ENCODE data around the gene NALF2. TPM values are rescaled to one million over a fixed set of nuclear protein-coding genes. Genes with fewer than 3 reads are reported as not detected.

Gene NALF2
- total RNA-seq, 1 experiment from 2014 or later = 2.3 TPM

DNA sequence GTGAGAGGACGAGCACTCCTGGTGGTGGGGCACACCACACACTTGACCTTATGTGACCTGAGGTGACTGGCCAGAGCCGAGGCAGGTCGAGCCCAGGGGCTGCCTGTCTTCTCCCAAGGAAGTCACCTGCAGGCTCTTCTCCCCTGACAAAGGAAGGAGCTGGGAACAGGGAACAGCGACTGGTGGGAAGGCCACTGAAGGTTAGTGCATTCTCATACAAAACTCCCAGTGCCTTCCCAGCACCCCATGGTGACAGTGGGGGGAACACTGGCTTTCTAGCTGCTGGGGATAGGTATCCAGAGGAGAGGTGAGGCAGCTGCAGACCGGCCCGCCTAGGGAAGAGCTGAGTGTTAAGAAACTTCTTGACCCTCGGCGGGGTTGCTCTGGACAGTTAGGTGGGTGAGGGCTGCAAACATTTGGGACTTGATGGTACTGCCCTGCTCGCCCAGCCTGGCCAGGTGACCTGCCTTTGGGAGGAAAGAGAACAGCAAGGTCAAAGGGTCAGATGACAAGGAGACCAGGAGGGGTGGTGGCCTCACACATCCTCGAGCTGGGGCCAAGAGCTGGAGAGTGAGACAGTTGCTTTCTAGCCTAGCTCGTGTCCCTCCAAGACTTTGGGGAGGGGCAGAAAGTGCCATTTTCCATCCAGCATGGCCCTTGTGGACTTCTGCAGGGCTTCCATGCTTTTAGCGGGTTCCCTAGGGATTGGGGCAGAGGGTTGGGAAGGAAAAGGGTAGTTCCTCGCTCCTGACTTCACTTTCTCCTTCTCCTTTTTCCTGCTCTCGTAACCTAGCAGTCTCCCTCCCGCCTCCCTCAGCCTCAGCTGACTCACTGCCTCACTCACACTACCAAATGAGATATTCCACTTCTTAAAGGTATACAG, 2.7 kb downstream of the NALF2 start:
- Histone ChIP-seq H3K27me3 (replicated peaks; ENCODE audit: insufficient read depth, low read depth, low read length, poor library complexity) (no peaks in the 10 kb centered on the region), H3K36me3 (ENCODE audit: insufficient read depth, low read length, poor library complexity, severe bottlenecking) (no peaks in the 10 kb centered on the region), H3K27ac (ENCODE audit: low read depth, low read length, poor library complexity, severe bottlenecking) (no peak overlapping the region), H3K4me3 (ENCODE audit: low read depth, low read length, poor library complexity, severe bottlenecking) (no peak overlapping the region), H3K9me3 (ENCODE audit: low read depth, low read length, poor library complexity, severe bottlenecking) (no peaks in the 10 kb centered on the region), H3K4me1 (ENCODE audit: insufficient read depth, low read length, poor library complexity, severe bottlenecking) (no peaks in the 10 kb centered on the region)
- ChIA-PET POLR2A (ENCODE audit: low non-redundant PET) (no interaction called here), CTCF (no interaction called here)
- no peak for TF ChIP-seq EZH2 (IDR thresholded peaks at IDR 0.05; ENCODE audit: borderline replicate concordance, low read depth, low read length, poor library complexity, severe bottlenecking)
- TF ChIP-seq CTCF (conservative IDR thresholded peaks at IDR 0.05; ENCODE audit: low read depth, low read length) = no peak
- no peak for DNase-seq (ENCODE audit: low spot score)
- intact Hi-C loops (cut with micrococcal nuclease; ENCODE audit: unreplicated experiment) = loop anchor here (10.0 kb wide), 1 partner anchor 588 kb away; no protein-coding TSS in a partner anchor
- no TSS peak for BruUV-seq (replicated peaks)

- ChIA-PET CTCF (no interaction called here), POLR2A (ENCODE audit: low non-redundant PET) (no interaction called here)
- no peaks in the 10 kb centered on the region for H3K4me1 ChIP-seq (ENCODE audit: insufficient read depth, low read length, poor library complexity, severe bottlenecking)
- H3K4me3 ChIP-seq (ENCODE audit: low read depth, low read length, poor library complexity, severe bottlenecking) = no peak overlapping the region
- intact Hi-C loops (cut with micrococcal nuclease; ENCODE audit: unreplicated experiment) = loop anchor here (10.0 kb wide), 1 partner anchor 587 kb away; no protein-coding TSS in a partner anchor
- DNase-seq (ENCODE audit: low spot score) = no peak
- H3K27ac ChIP-seq (ENCODE audit: low read depth, low read length, poor library complexity, severe bottlenecking) = no peak overlapping the region
- no peaks in the 10 kb centered on the region for H3K9me3 ChIP-seq (ENCODE audit: low read depth, low read length, poor library complexity, severe bottlenecking)
- TF ChIP-seq EZH2 (IDR thresholded peaks at IDR 0.05; ENCODE audit: borderline replicate concordance, low read depth, low read length, poor library complexity, severe bottlenecking) (no peak), CTCF (conservative IDR thresholded peaks at IDR 0.05; ENCODE audit: low read depth, low read length) (no peak)
- no TSS peak for BruUV-seq (replicated peaks)
- H3K27me3 ChIP-seq (replicated peaks; ENCODE audit: insufficient read depth, low read depth, low read length, poor library complexity) = no peaks in the 10 kb centered on the region
- no peaks in the 10 kb centered on the region for H3K36me3 ChIP-seq (ENCODE audit: insufficient read depth, low read length, poor library complexity, severe bottlenecking)
Measured at GRCh38 chrX:69507500-69507789, 3.3 kb downstream of the NALF2 start.

DNA sequence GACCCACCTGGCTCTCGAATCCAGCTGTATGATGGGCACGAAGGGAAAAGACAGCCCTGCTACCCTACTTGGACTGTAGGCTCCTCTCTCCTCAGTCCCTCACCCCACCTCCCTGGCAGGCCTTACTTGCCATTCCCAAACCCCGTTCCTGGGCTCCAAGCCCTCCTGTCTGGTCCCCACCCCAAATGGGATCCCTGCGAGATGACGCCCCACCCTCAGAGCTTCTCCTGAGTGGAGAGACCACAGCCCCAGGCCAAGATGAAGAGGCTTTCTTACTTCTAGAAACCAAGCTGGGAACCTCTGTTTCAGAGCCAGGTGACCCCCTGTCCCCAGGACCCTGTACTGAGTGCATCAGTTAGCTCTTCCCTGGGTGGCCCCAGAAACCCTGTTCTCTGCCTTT, 4.5 kb downstream of the NALF2 start:
- intact Hi-C loops (cut with micrococcal nuclease; ENCODE audit: unreplicated experiment) = loop anchor here (10.0 kb wide), 1 partner anchor 586 kb away; no protein-coding TSS in a partner anchor
- BruUV-seq (replicated peaks) = no TSS peak
- Histone ChIP-seq H3K4me3 (ENCODE audit: low read depth, low read length, poor library complexity, severe bottlenecking) (no peak overlapping the region), H3K27ac (ENCODE audit: low read depth, low read length, poor library complexity, severe bottlenecking) (no peak overlapping the region), H3K9me3 (ENCODE audit: low read depth, low read length, poor library complexity, severe bottlenecking) (no peaks in the 10 kb centered on the region), H3K4me1 (ENCODE audit: insufficient read depth, low read length, poor library complexity, severe bottlenecking) (no peaks in the 10 kb centered on the region), H3K27me3 (replicated peaks; ENCODE audit: insufficient read depth, low read depth, low read length, poor library complexity) (no peaks in the 10 kb centered on the region), H3K36me3 (ENCODE audit: insufficient read depth, low read length, poor library complexity, severe bottlenecking) (no peaks in the 10 kb centered on the region)
- DNase-seq (ENCODE audit: low spot score) = no peak
- TF ChIP-seq CTCF (conservative IDR thresholded peaks at IDR 0.05; ENCODE audit: low read depth, low read length) (no peak), EZH2 (IDR thresholded peaks at IDR 0.05; ENCODE audit: borderline replicate concordance, low read depth, low read length, poor library complexity, severe bottlenecking) (no peak)
- POLR2A ChIA-PET (ENCODE audit: low non-redundant PET) = no interaction called here
- CTCF ChIA-PET = no interaction called here
